ENCODE measurements around the gene ABR. TPM values are rescaled to one million over a fixed set of nuclear protein-coding genes. Genes with fewer than 3 reads are reported as not detected.

ABR gene
- total and polyA plus RNA-seq, 2 of the 8 experiments (the other 6 are each of a cell fraction or from before 2014, with no cell fraction given), result 44.8 to 47.2 TPM

DNA sequence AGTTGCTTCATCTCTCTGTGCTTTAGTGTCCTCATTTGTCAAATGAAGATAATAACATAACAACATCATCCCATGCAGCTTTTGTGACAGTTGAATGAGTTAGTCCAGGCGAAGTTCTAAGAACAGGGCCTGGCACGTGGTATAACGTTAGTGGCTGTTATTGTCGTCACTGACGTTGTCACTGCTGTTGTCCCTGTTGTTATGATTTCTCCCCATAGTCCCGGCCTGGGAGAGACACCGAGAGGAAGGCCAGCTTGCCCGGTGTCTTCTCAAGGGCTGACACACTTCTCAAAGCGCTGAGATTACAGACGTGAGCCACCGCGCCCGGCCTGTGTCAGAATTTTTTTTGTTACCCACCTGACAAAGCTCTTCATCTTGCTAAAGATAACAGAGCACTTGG lies 29.9 kb downstream of the ABR start:
- H4K8ac ChIP-seq (ENCODE audit: extremely low read depth, insufficient read depth, low read length), result no peak overlapping the region
- H2BK12ac ChIP-seq (ENCODE audit: low read depth, low read length), result no peak overlapping the region
- H3K79me1 ChIP-seq (ENCODE audit: low read depth, low read length), result peaks cover 3% of the 10 kb centered on the region
- DNase-seq (ENCODE audit: low read depth in 1 of 2, low spot score in 2 of 2) (no peak), FAIRE-seq (no peak)
- H3K27me3 ChIP-seq (replicated peaks in 1 of 4; ENCODE audit: control insufficient read depth in 3 of 4, extremely low read depth in 1 of 4, insufficient read depth in 3 of 4, low read length in 3 of 4), result no peaks in the 10 kb centered on the region
- no peak overlapping the region for H2BK20ac ChIP-seq (ENCODE audit: low read length)
- ChIA-PET CTCF (ENCODE audit: partially characterized antibody) (interaction anchor here (0.7 to 11.3 kb wide), 7 partner anchors 9 to 94 kb away, joined by 3 to 178 read pairs (median 8); no protein-coding TSS in a partner anchor), POLR2A (ENCODE audit: partially characterized antibody) (interaction anchor here (1.3 kb wide), 1 partner anchor 12 kb away, joined by 4 read pairs; no protein-coding TSS in a partner anchor)
- WGBS, 2 experiments (ENCODE audit: extremely low coverage in 1 of 2, insufficient coverage in 1 of 2, insufficient read length in 1 of 2, insufficient replicate concordance in 2 of 2, low coverage in 1 of 2, low lambda C conversion rate in 2 of 2, missing lambda C conversion rate in 1 of 2), result 95% methylated on average over 13 of the region's 13 CpGs; no CpG with 5 or more reads in 1 of the 2 experiments
- H3K4ac ChIP-seq (replicated peaks; ENCODE audit: insufficient read length, low read depth, low read length), result no peak overlapping the region
- no peak overlapping the region for H4K91ac ChIP-seq (replicated peaks; ENCODE audit: insufficient read length, low read length)
- H2BK120ac ChIP-seq (replicated peaks; ENCODE audit: low read depth, low read length), result no peak overlapping the region
- no peak overlapping the region for H3K27ac ChIP-seq (ENCODE audit: low read depth, low read length)
- H3K9me3 ChIP-seq (ENCODE audit: insufficient read depth in 2 of 2, low read depth in 1 of 2, low read length in 1 of 2), result no peaks in the 10 kb centered on the region; a peak in 1 of 4 replicates
- no peak overlapping the region for H3K4me3 ChIP-seq (ENCODE audit: extremely low read depth in 1 of 4, insufficient read depth in 2 of 4, low read depth in 3 of 4, low read length in 4 of 4)
- H3K18ac ChIP-seq (ENCODE audit: extremely low read depth, low read length), result no peak overlapping the region
- H3K36me3 ChIP-seq (ENCODE audit: control insufficient read depth in 2 of 4, insufficient read depth in 4 of 4, low read length in 3 of 4), result no peaks in the 10 kb centered on the region
- H3K23me2 ChIP-seq (ENCODE audit: low read depth, low read length), result no peaks in the 10 kb centered on the region
- no peak overlapping the region for H3K9ac ChIP-seq (replicated peaks in 1 of 4; ENCODE audit: extremely low read depth in 1 of 4, low read depth in 3 of 4, low read length in 3 of 4)
- H3K23ac ChIP-seq (ENCODE audit: insufficient read length), result no peak overlapping the region
- no peak overlapping the region for H3K56ac ChIP-seq (replicated peaks; ENCODE audit: insufficient read length, low read depth, low read length)
- H3K4me2 ChIP-seq (ENCODE audit: insufficient read depth in 1 of 2, low read depth in 2 of 2, low read length in 2 of 2), result no peak overlapping the region
- H2AFZ ChIP-seq (ENCODE audit: low read length), result no peak overlapping the region
- no peak overlapping the region for H3K14ac ChIP-seq (ENCODE audit: insufficient read length)
- no peak overlapping the region for H4K5ac ChIP-seq (ENCODE audit: insufficient read length, low read depth, low read length)
- H2BK5ac ChIP-seq (ENCODE audit: low read depth, low read length), result no peak overlapping the region
- peaks cover 0 to 5% (median 0%) of the 10 kb centered on the region in 4 experiments; a peak in 2 of 7 replicates for H3K4me1 ChIP-seq (replicated peaks in 1 of 4; ENCODE audit: control insufficient read depth in 3 of 4, insufficient read depth in 4 of 4, low read length in 3 of 4)
- no peaks in the 10 kb centered on the region for H3K79me2 ChIP-seq (ENCODE audit: control insufficient read depth in 1 of 2, insufficient read depth in 2 of 2, low read length in 2 of 2)
- H2AK5ac ChIP-seq (ENCODE audit: low read depth, low read length), result no peak overlapping the region
- H2BK15ac ChIP-seq (ENCODE audit: low read length), result no peak overlapping the region
- peaks cover 0 to 7% of the 10 kb centered on the region in 2 experiments for H4K20me1 ChIP-seq (replicated peaks in 1 of 2; ENCODE audit: control insufficient read depth in 1 of 2, insufficient read depth in 2 of 2, low read length in 2 of 2)
- no peak for TF ChIP-seq TCF12 (IDR thresholded peaks at IDR 0.05; ENCODE audit: low read depth, low read length)
- no peak for TF ChIP-seq SIX5 (IDR thresholded peaks at IDR 0.05; ENCODE audit: low read depth, low read length)
- TF ChIP-seq BRCA1 (IDR thresholded peaks at IDR 0.05; ENCODE audit: low read depth, low read length), result no peak
- no peak for TF ChIP-seq MAFK (IDR thresholded peaks at IDR 0.05; ENCODE audit: low read depth, low read length)
- TF ChIP-seq, protein P1, sequence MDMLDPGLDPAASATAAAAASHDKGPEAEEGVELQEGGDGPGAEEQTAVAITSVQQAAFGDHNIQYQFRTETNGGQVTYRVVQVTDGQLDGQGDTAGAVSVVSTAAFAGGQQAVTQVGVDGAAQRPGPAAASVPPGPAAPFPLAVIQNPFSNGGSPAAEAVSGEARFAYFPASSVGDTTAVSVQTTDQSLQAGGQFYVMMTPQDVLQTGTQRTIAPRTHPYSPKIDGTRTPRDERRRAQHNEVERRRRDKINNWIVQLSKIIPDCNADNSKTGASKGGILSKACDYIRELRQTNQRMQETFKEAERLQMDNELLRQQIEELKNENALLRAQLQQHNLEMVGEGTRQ (IDR thresholded peaks at IDR 0.05; ENCODE audit: low read length), result no peak
- TF ChIP-seq SP4 (IDR thresholded peaks at IDR 0.05; ENCODE audit: low read length), result no peak
- TF ChIP-seq TBP (IDR thresholded peaks at IDR 0.05; ENCODE audit: low read depth, low read length), result no peak
- no peak for TF ChIP-seq KDM1A (IDR thresholded peaks at IDR 0.05; ENCODE audit: borderline replicate concordance, low read length)
- TF ChIP-seq CHD1 (IDR thresholded peaks at IDR 0.05; ENCODE audit: low read depth, low read length), result no peak
- no peak for TF ChIP-seq BCL11A (IDR thresholded peaks at IDR 0.05; ENCODE audit: low read depth in 2 of 2, low read length in 2 of 2)
- TF ChIP-seq TEAD4 (IDR thresholded peaks at IDR 0.05; ENCODE audit: low read depth, low read length), result no peak
- no peak for TF ChIP-seq POLR2AphosphoS5 (IDR thresholded peaks at IDR 0.05; ENCODE audit: low read depth, low read length)
- no peak for TF ChIP-seq CHD2 (IDR thresholded peaks at IDR 0.05; ENCODE audit: low read length)
- TF ChIP-seq RBBP5 (IDR thresholded peaks at IDR 0.05; ENCODE audit: borderline replicate concordance, low read depth, low read length), result no peak
- TF ChIP-seq CTBP2 (IDR thresholded peaks at IDR 0.05; ENCODE audit: borderline replicate concordance, insufficient read depth, insufficient read length, low read length), result no peak
